HepG2 (cell line): ENCODE measurements around the gene SKA2. TPM values are rescaled to one million over a fixed set of nuclear protein-coding genes. Genes with fewer than 3 reads are reported as not detected.

Source experiments
- ATAC-seq: fragments of 200-7000 bp; cut with Tn5 transposase; 3 replicates; pipeline ENCODE4 v1.9.1; 2020; ENCODE audit warnings: mild to moderate bottlenecking, moderate library complexity
- BruUV-seq: library from RNA; stranded (reverse); fragments of 400-500 nt; replicated peaks from 2 replicates; lab custom pipeline; 2021; lab: Mats Ljungman, UMichigan
- CTCF ChIA-PET: fragments of 300-600 bp; formaldehyde crosslinking; extraction: SDS; loops from one replicate; lab custom pipeline; 2021; ENCODE audit warnings: low total read pairs, inconsistent platforms, low intra/inter-chr PET ratio; lab: Yijun Ruan, JAX
- POLR2A ChIA-PET: fragments of 350-600 bp; sonication (Branson Sonifier 250); formaldehyde crosslinking; loops from one replicate; lab custom pipeline; 2020; ENCODE audit warnings: antibody characterized with exemption, inconsistent platforms; lab: Yijun Ruan, JAX
- DNase-seq: peaks from one replicate; pipeline ENCODE4 v3.0.0-alpha.2; 2015; ENCODE audit warnings: low spot score
- FAIRE-seq: peaks from 3 replicates; lab custom pipeline; 2011; peaks lifted over from hg19 to GRCh38; lab: Jason Lieb, UNC
- H2AFZ ChIP-seq: one replicate; pipeline ENCODE4 v1.6.1; 2011; ENCODE audit warnings: low read length, inconsistent platforms
- H3K27ac ChIP-seq: fragments of 300-600 bp; 3 replicates; pipeline ENCODE4 v1.8.0; 2011; ENCODE audit warnings: mixed run types, mild to moderate bottlenecking, mixed read lengths, low read length, inconsistent platforms; ENCODE audit not compliant: insufficient read depth; ENCODE audit errors: extremely low read length
- H3K27me3 ChIP-seq, 2 experiments: fragments of 200-600 bp in 1 of 2; 2 replicates in 1 of 2; 3 replicates in 1 of 2; pipeline versions ENCODE4 v1.6.0 to v1.8.0; 2011; ENCODE audit warnings: low read length in 2 of 2, mild to moderate bottlenecking in 2 of 2, moderate library complexity in 2 of 2, inconsistent platforms in 1 of 2; ENCODE audit not compliant: insufficient read depth in 2 of 2, control insufficient read depth in 1 of 2
- H3K36me3 ChIP-seq, 2 experiments: fragments of 200-600 bp in 1 of 2; replicated peaks in 1 of 2; 2 replicates in 1 of 2; 3 replicates in 1 of 2; pipeline versions ENCODE4 v1.5.1 to v1.8.0; 2011; ENCODE audit warnings: low read length in 2 of 2, inconsistent platforms in 1 of 2; ENCODE audit not compliant: insufficient read depth in 2 of 2, control insufficient read depth in 1 of 2
- H3K4me1 ChIP-seq: 2 replicates; pipeline ENCODE4 v1.5.1; 2012; ENCODE audit warnings: low read length, inconsistent platforms; ENCODE audit not compliant: insufficient read depth
- H3K4me2 ChIP-seq: 2 replicates; pipeline ENCODE4 v1.6.0; 2011; ENCODE audit warnings: low read depth, low read length, inconsistent platforms
- H3K4me3 ChIP-seq, 3 experiments: fragments of 200-600 bp in 1 of 3; sonication (generic), shearing (Covaris generic) in 1 of 3; replicated peaks in 1 of 3; 2 replicates each; pipeline ENCODE4 v1.5.1; 2011 to 2016; ENCODE audit warnings: low read length in 3 of 3, inconsistent platforms in 2 of 3, low read depth in 2 of 3, mild to moderate bottlenecking in 2 of 3, control low read depth in 1 of 3, mixed read lengths in 1 of 3; ENCODE audit not compliant: insufficient read depth in 1 of 3
- H3K79me2 ChIP-seq: one replicate; pipeline ENCODE4 v1.6.1; 2011; ENCODE audit warnings: low read length, inconsistent platforms; ENCODE audit not compliant: insufficient read depth
- H3K9ac ChIP-seq: 2 replicates; pipeline ENCODE4 v1.6.0; 2011; ENCODE audit warnings: mild to moderate bottlenecking, low read depth, low read length, inconsistent platforms; ENCODE audit not compliant: insufficient read depth
- H3K9me3 ChIP-seq: 2 replicates; pipeline ENCODE4 v1.5.1; 2012; ENCODE audit warnings: mild to moderate bottlenecking, low read length
- H4K20me1 ChIP-seq: 2 replicates; pipeline ENCODE4 v1.6.0; 2011; ENCODE audit warnings: inconsistent platforms, mild to moderate bottlenecking, low read length, moderate library complexity; ENCODE audit not compliant: insufficient read depth
- ATF7 ChIP-seq, 2 experiments: fragments of 450-650 bp in 1 of 2; sonication (generic) in 1 of 2; formaldehyde crosslinking in 1 of 2; IDR thresholded peaks; 2 replicates each; pipeline versions ENCODE4 v1.4.0 to v1.6.1; 2016 to 2020; ENCODE audit warnings: antibody characterized with exemption in 1 of 2, mild to moderate bottlenecking in 1 of 2, missing genetic modification reagents in 1 of 2
- CEBPB ChIP-seq: IDR thresholded peaks from 2 replicates; pipeline ENCODE4 v1.6.1; 2011; ENCODE audit warnings: low read depth, low read length, improper control_type of control experiment, borderline replicate concordance
- FOXK2 ChIP-seq: fragments of 450-650 bp; IDR thresholded peaks from 2 replicates; pipeline ENCODE4 v1.6.1; 2016
- MNT ChIP-seq: fragments of 450-650 bp; IDR thresholded peaks from 2 replicates; pipeline ENCODE4 v1.6.1; 2016
- PBX2 ChIP-seq: IDR thresholded peaks from 2 replicates; pipeline ENCODE4 v1.6.1; 2016; ENCODE audit warnings: control low read depth
- SALL2 ChIP-seq: sonication (generic); formaldehyde crosslinking; IDR thresholded peaks from 2 replicates; pipeline ENCODE4 v1.8.1; 2023; ENCODE audit warnings: mild to moderate bottlenecking, missing genetic modification reagents, inconsistent platforms
- ZBTB26 ChIP-seq: IDR thresholded peaks from 2 replicates; pipeline ENCODE4 v1.6.1; 2016; ENCODE audit warnings: missing compliant biosample characterization, missing genetic modification reagents, borderline replicate concordance
- ZNF18 ChIP-seq: sonication (generic); formaldehyde crosslinking; IDR thresholded peaks from 2 replicates; pipeline ENCODE4 v1.8.0; 2022; ENCODE audit warnings: mild to moderate bottlenecking, missing genetic modification reagents; ENCODE audit not compliant: insufficient replicate concordance
- ZNF615 ChIP-seq: sonication (generic); formaldehyde crosslinking; IDR thresholded peaks from 2 replicates; pipeline ENCODE4 v1.5.0; 2020; ENCODE audit warnings: mild to moderate bottlenecking, missing genetic modification reagents, borderline replicate concordance
- WGBS: methylation state at CpG from one replicate; pipeline ENCODE4 v1.1.6; 2017; ENCODE audit warnings: low lambda C conversion rate; 5-methylcytosine and 5-hydroxymethylcytosine counted together
- in situ Hi-C: cut with HindIII; loops from 2 replicates; pipeline ENCODE4 v1.10.0; 2017; ENCODE audit warnings: low pct_unique_long_range_greater_than_20kb; ENCODE audit not compliant: extremely low pct_ligation_motif_present
- intact Hi-C: fragments of 100-400 bp; cut with micrococcal nuclease; formaldehyde crosslinking; loops from one replicate; pipeline ENCODE4 v1.10.0; 2022; ENCODE audit not compliant: unreplicated experiment
- polyA plus RNA-seq, 8 experiments: library from polyadenylated mRNA; depleted of rRNA in 3 of 8; stranded (reverse) in 7 of 8; unstranded in 1 of 8; fragments of >200 nt; fragmentation: Illumina TruSeq in 4 of 8; extraction: Trizol in 4 of 8; gene quantifications; 2 replicates each; pipeline versions ENCODE4 v1.2.1 to v1.2.3, GENCODE V29; 2011 to 2016; ENCODE audit warnings: low read depth in 4 of 8, missing spikeins in 1 of 8, mixed read lengths in 1 of 8; ENCODE audit not compliant: insufficient read depth in 1 of 8
- total RNA-seq, 5 experiments: library from RNA; depleted of rRNA; stranded (reverse); fragments of >200 nt; fragmentation: Illumina TruSeq; extraction: Trizol; gene quantifications; 2 replicates each; pipeline ENCODE4 v1.2.3, GENCODE V29; 2016; ENCODE audit warnings: low read depth in 1 of 5

SKA2 gene
- total and polyA plus RNA-seq, 2 of the 13 experiments (the other 11 are each of a cell fraction or from before 2014, with no cell fraction given), result 18.6 to 91.8 TPM

- in situ Hi-C loops, result no loop called here
- Histone ChIP-seq H4K20me1 (no peaks in the 10 kb centered on the region), H3K9ac (no peak overlapping the region), H3K36me3 (peaks cover 9 to 31% of the 10 kb centered on the region in 2 experiments), H3K27ac (no peak overlapping the region), H3K79me2 (no peaks in the 10 kb centered on the region), H3K27me3 (no peaks in the 10 kb centered on the region), H3K9me3 (no peaks in the 10 kb centered on the region), H3K4me1 (no peaks in the 10 kb centered on the region), H3K4me3 (no peak overlapping the region), H2AFZ (no peak overlapping the region), H3K4me2 (no peak overlapping the region)
- peak; percentile 50; the same call in 1 of the 2 replicates for TF ChIP-seq CEBPB
- peak; percentile 8; the same call in 1 of the 2 replicates for TF ChIP-seq MNT
- TF ChIP-seq SALL2, result no peak
- peak; percentile 46; the same call in 1 of the 2 replicates for TF ChIP-seq ATF7 (IDR thresholded peaks at IDR 0.05)
- no peak for TF ChIP-seq ATF7 (CRISPR knock-in tag; IDR thresholded peaks at IDR 0.05)
- intact Hi-C loops, result no loop called here
- ATAC-seq (no peak), DNase-seq (no peak), FAIRE-seq (no peak)
- ChIA-PET CTCF (no interaction called here), POLR2A (no interaction called here)
- no TSS peak for BruUV-seq
- 95% methylated on average over 4 of the region's 4 CpGs for WGBS
These were observed 70.8 kb downstream of the SKA2 start for GRCh38 chr17:59084154-59084553.

GRCh38 chr17:59074494-59074893 lies 80.5 kb downstream of the SKA2 start:
- no peak for ATAC-seq

More at GRCh38 chr17:59074494-59074893, 80.5 kb downstream of the SKA2 start:
- TF ChIP-seq PBX2 (CRISPR knock-in tag) (no peak), ZBTB26 (CRISPR knock-in tag) (no peak), ZNF615 (CRISPR knock-in tag) (no peak), ZNF18 (no peak), FOXK2 (no peak)
- TF ChIP-seq, all 625 proteins: peak for 0
- ChIA-PET CTCF (no interaction called here), POLR2A (no interaction called here)
- in situ Hi-C loops, result no loop called here
- FAIRE-seq (no peak), DNase-seq (no peak)
- no peaks in the 10 kb centered on the region for H3K27me3 ChIP-seq
- H3K4me3 ChIP-seq, result no peak overlapping the region
- no peak overlapping the region for H3K9ac ChIP-seq
- BruUV-seq, result no TSS peak
- H3K4me2 ChIP-seq, result no peak overlapping the region
- H3K79me2 ChIP-seq, result no peaks in the 10 kb centered on the region
- H2AFZ ChIP-seq, result no peak overlapping the region
- H3K9me3 ChIP-seq, result no peaks in the 10 kb centered on the region
- intact Hi-C loops, result no loop called here
- no peaks in the 10 kb centered on the region for H4K20me1 ChIP-seq
- no peaks in the 10 kb centered on the region for H3K4me1 ChIP-seq
- H3K27ac ChIP-seq, result no peak overlapping the region
- H3K36me3 ChIP-seq, result peaks cover 4 to 49% of the 10 kb centered on the region in 2 experiments
